Activated CD8-positive, alpha-beta T cell treated with anti-CD3 and anti-CD28 coated beads for 36 hours (primary cell): ENCODE measurements around the gene CACNA2D3. TPM values are rescaled to one million over a fixed set of nuclear protein-coding genes. Genes with fewer than 3 reads are reported as not detected.

Experiments
- ATAC-seq: fragments of 200-7000 bp; cut with Tn5 transposase; one replicate; pipeline ENCODE4 v1.10.0; 2021; ENCODE audit warnings: mild to moderate bottlenecking, moderate library complexity
- CTCF ChIA-PET: fragments of 350-600 bp; sonication (Branson Sonifier 250); formaldehyde crosslinking; loops from one replicate; lab custom pipeline; 2021; ENCODE audit warnings: antibody characterized with exemption; lab: Charles Lee
- POLR2A ChIA-PET: fragments of 350-600 bp; sonication (Branson Sonifier 250); formaldehyde crosslinking; loops from one replicate; lab custom pipeline; 2021; ENCODE audit warnings: antibody characterized with exemption; lab: Charles Lee
- DNase-seq: peaks from one replicate; pipeline ENCODE4 v3.0.0-alpha.2; 2020
- H3K27ac Mint-ChIP-seq: one replicate; pipeline ENCODE4 v1.8.0; 2021; ENCODE audit warnings: mild to moderate bottlenecking, mixed read lengths
- H3K27me3 Mint-ChIP-seq: one replicate; pipeline ENCODE4 v1.8.0; 2021; ENCODE audit warnings: mixed read lengths
- H3K36me3 Mint-ChIP-seq: one replicate; pipeline ENCODE4 v1.8.0; 2021; ENCODE audit warnings: low read depth, mixed read lengths
- H3K4me1 Mint-ChIP-seq: one replicate; pipeline ENCODE4 v1.8.0; 2021; ENCODE audit warnings: low read depth, mixed read lengths
- H3K4me3 Mint-ChIP-seq: one replicate; pipeline ENCODE4 v1.8.0; 2021; ENCODE audit warnings: mild to moderate bottlenecking, moderate library complexity, mixed read lengths
- H3K9me3 Mint-ChIP-seq: one replicate; pipeline ENCODE4 v1.8.0; 2021; ENCODE audit warnings: mixed read lengths
- CTCF ChIP-seq: fragments of 200-600 bp; IDR thresholded peaks from one replicate; pipeline ENCODE4 v1.8.0; 2022; ENCODE audit warnings: antibody characterized with exemption, mild to moderate bottlenecking
- intact Hi-C: fragments of 100-400 bp; cut with micrococcal nuclease; formaldehyde crosslinking; loops from one replicate; pipeline ENCODE4 v1.10.0; 2022
- total RNA-seq, 2 experiments: library from RNA; stranded (reverse); gene quantifications; one replicate each; pipeline ENCODE4 v1.2.3, GENCODE V29; 2021

The CACNA2D3 gene
- total RNA-seq, 2 experiments from 2014 or later = not detected

DNA sequence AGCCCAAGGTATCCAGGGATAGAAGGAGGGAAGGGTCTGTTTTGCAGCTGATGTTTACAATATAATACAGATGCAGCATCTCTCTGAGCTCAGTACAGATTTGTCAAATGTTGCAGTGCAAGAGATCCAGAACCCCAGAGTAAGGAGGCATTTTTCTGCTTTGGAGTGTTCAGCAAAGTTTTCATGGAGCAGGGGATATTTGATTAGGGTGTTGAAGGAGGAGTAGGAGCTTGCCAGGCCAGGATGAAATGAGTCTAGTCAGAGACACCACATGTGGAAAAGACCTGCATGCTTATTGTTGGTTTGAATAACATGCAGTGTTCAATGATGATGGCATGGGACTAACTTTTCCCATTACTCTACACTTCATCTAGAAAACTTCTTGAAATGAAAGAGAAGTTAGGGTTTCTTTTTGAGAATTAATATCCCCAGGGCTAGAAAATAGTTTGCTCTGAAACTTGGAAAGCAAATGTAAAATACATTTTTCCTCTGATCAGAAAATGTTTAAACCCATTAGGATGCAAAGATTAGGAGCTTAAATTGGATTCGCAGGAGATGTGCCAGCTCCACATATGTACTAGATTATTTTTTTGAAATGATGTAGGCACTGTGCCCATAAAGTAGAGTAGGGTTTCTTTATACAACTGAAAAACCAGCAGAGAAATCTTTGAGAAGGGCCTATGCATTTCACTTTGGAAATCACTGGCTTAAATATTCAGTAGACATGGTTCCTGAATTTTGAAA, 243.8 kb downstream of the CACNA2D3 start:
- TF ChIP-seq CTCF = no peak
- intact Hi-C loops = no loop called here
- Mint-ChIP-seq H3K4me3 (no peak overlapping the region), H3K4me1 (no peaks in the 10 kb centered on the region), H3K27ac (no peak overlapping the region), H3K36me3 (no peaks in the 10 kb centered on the region), H3K9me3 (no peaks in the 10 kb centered on the region), H3K27me3 (no peaks in the 10 kb centered on the region)
- ChIA-PET CTCF (no interaction called here), POLR2A (no interaction called here)
- no peak for ATAC-seq
- no peak for DNase-seq

DNA sequence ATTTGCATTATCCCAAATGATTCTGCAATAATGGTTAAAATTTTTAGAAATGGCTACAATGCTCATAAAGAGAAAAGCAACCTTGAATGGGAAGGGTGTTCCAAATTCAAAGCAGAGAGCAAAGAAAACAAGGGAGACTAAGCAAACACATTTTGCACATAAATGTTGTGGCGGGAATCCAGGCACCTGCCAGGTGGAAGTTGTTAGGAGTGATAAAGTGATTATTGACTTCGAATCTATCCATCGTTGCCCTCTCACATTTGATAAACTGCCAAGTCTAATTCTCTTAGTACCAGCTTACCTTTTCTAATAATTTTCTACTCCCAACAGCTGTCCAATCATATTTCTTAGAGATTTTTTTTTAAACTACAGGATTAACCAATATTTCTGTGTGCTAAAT, 244.5 kb downstream of the CACNA2D3 start:
- intact Hi-C loops = no loop called here
- H3K36me3 Mint-ChIP-seq = no peaks in the 10 kb centered on the region
- CTCF ChIA-PET = no interaction called here
- no peak overlapping the region for H3K4me3 Mint-ChIP-seq
- no peaks in the 10 kb centered on the region for H3K27me3 Mint-ChIP-seq
- H3K9me3 Mint-ChIP-seq = no peaks in the 10 kb centered on the region
- no peak for DNase-seq
- no peak for TF ChIP-seq CTCF
- POLR2A ChIA-PET = no interaction called here
- no peak for ATAC-seq
- no peak overlapping the region for H3K27ac Mint-ChIP-seq
- H3K4me1 Mint-ChIP-seq = no peaks in the 10 kb centered on the region

DNA sequence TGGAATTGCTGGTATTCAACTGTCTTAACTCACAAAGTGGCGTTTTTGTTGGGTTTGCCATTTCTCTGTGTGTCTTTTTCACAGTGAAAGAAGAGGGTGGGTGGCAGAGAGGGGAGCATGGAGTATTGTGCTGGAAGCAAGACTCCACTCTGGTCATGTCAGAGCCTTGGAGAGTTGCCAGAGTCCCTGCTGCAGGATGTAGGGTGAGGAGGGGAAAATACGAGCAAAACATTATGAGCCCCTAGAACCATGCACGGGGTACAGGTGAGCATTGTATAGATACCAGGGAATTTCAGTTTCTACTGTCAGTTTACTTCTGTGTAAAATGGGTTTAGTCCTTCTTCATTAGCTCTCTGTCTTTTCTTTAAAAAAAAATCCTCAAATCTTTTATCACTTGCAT, 249.9 kb downstream of the CACNA2D3 start:
- ATAC-seq (no peak), DNase-seq (no peak)
- CTCF ChIA-PET = interaction anchor here (1.1 kb wide), 1 partner anchor 11 kb away, joined by 3 read pairs; no protein-coding TSS in a partner anchor
- POLR2A ChIA-PET = no interaction called here
- Mint-ChIP-seq H3K4me3 (no peak overlapping the region), H3K27ac (no peak overlapping the region), H3K27me3 (no peaks in the 10 kb centered on the region), H3K9me3 (no peaks in the 10 kb centered on the region), H3K4me1 (no peaks in the 10 kb centered on the region), H3K36me3 (no peaks in the 10 kb centered on the region)
- intact Hi-C loops = no loop called here
- TF ChIP-seq CTCF = no peak

DNA sequence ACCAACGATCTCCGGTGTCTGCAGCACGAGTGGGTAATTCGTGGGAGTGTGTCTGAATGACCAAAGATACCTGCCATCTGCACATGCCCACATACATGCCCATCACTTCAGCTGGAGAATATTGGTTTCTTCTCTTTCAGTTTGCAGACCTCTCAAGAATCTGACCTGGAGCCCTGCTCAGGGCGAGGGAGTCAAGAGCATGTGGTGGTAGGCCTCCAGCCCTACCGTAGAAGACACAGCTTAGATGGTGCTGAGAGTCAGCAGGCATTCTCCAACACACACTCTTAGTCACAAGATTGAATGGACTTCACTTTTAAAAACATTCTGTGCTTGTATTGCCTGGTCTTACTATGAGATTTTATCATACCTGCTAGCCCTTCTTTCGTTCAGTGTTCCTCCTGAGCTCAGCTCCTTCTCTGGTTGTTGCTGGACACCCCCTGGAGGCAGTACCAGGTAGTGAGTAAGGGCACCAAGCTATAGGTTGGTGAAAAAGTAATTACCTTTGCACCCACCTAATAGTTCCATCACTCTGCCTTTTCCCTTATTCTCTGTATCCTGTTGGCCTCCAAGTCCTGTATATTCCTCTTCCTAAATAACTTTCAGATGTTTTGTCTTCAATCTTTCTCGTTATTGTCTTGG, 252.0 kb downstream of the CACNA2D3 start:
- TF ChIP-seq CTCF = peak; percentile 24
- Mint-ChIP-seq H3K36me3 (no peaks in the 10 kb centered on the region), H3K4me3 (no peak overlapping the region), H3K27ac (no peak overlapping the region), H3K9me3 (no peaks in the 10 kb centered on the region), H3K4me1 (no peaks in the 10 kb centered on the region), H3K27me3 (no peaks in the 10 kb centered on the region)
- ChIA-PET CTCF (interaction anchor here (1.3 to 1.7 kb wide), 3 partner anchors 14 to 436 kb away, joined by 3 to 16 read pairs (median 3); no protein-coding TSS in a partner anchor), POLR2A (no interaction called here)
- DNase-seq = peak; percentile 27
- no peak for ATAC-seq
- intact Hi-C loops = no loop called here

- no peak for ATAC-seq
- Mint-ChIP-seq H3K9me3 (no peaks in the 10 kb centered on the region), H3K27ac (no peak overlapping the region), H3K4me1 (no peaks in the 10 kb centered on the region), H3K36me3 (no peaks in the 10 kb centered on the region), H3K4me3 (no peak overlapping the region), H3K27me3 (no peaks in the 10 kb centered on the region)
- CTCF ChIA-PET = no interaction called here
- no peak for DNase-seq
- intact Hi-C loops = no loop called here
- no peak for TF ChIP-seq CTCF
- POLR2A ChIA-PET = no interaction called here
These were observed 253.9 kb downstream of the CACNA2D3 start for GRCh38 chr3:54376142-54376807.
